Fibroblast of lung (primary cell): ENCODE data around the gene MAT1A. TPM values are rescaled to one million over a fixed set of nuclear protein-coding genes. Genes with fewer than 3 reads are reported as not detected.

Experiments used
- DNase-seq, 2 donors: peaks; one replicate each; pipeline versions ENCODE4 v3.0.0 to v3.0.0-alpha.2; 2010; ENCODE audit warnings: low read depth in 2 of 2
- H2AFZ ChIP-seq: 2 replicates; pipeline ENCODE4 v1.5.1; 2012; ENCODE audit warnings: low read length, control low read depth, inconsistent platforms
- H3K27ac ChIP-seq: 2 replicates; pipeline ENCODE4 v1.5.1; 2011; ENCODE audit warnings: low read length, control low read depth; ENCODE audit not compliant: insufficient read depth
- H3K27me3 ChIP-seq: 2 replicates; pipeline ENCODE4 v1.5.1; 2011; ENCODE audit warnings: mild to moderate bottlenecking, low read length; ENCODE audit not compliant: control insufficient read depth, insufficient read depth
- H3K36me3 ChIP-seq: 2 replicates; pipeline ENCODE4 v1.5.1; 2011; ENCODE audit warnings: low read length; ENCODE audit not compliant: control insufficient read depth, insufficient read depth
- H3K4me1 ChIP-seq: 2 replicates; pipeline ENCODE4 v1.5.1; 2011; ENCODE audit warnings: low read length; ENCODE audit not compliant: control insufficient read depth, insufficient read depth; ENCODE audit errors: extremely low read depth
- H3K4me2 ChIP-seq: 2 replicates; pipeline ENCODE4 v1.5.1; 2011; ENCODE audit warnings: low read length, control low read depth; ENCODE audit not compliant: insufficient read depth; ENCODE audit errors: extremely low read depth
- H3K4me3 ChIP-seq, 4 experiments: fragments of 200-600 bp in 1 of 4; sonication (generic) in 1 of 4; replicated peaks in 1 of 4; 2 replicates each; pipeline ENCODE4 v1.5.1; 2011 to 2016; ENCODE audit warnings: low read length in 4 of 4, low read depth in 3 of 4, mild to moderate bottlenecking in 3 of 4, control low read depth in 2 of 4, inconsistent platforms in 1 of 4, mixed read lengths in 1 of 4; ENCODE audit not compliant: insufficient read depth in 1 of 4; ENCODE audit errors: control extremely low read depth in 1 of 4
- H3K79me2 ChIP-seq: 2 replicates; pipeline ENCODE4 v1.5.1; 2012; ENCODE audit warnings: mild to moderate bottlenecking, low read length, inconsistent platforms; ENCODE audit not compliant: control insufficient read depth, insufficient read depth
- H3K9ac ChIP-seq: 2 replicates; pipeline ENCODE4 v1.5.1; 2011; ENCODE audit warnings: mild to moderate bottlenecking, low read length, control low read depth; ENCODE audit not compliant: insufficient read depth
- H3K9me3 ChIP-seq: 2 replicates; pipeline ENCODE4 v1.5.1; 2012; ENCODE audit warnings: low read depth, low read length; ENCODE audit not compliant: control insufficient read depth, insufficient read depth
- H4K20me1 ChIP-seq: 2 replicates; pipeline ENCODE4 v1.5.1; 2011; ENCODE audit warnings: low read length; ENCODE audit not compliant: control insufficient read depth, insufficient read depth; ENCODE audit errors: extremely low read depth
- CTCF ChIP-seq, 2 donors: IDR thresholded peaks in 1 of 2; conservative IDR thresholded peaks in 1 of 2; 1 replicate in 1 of 2; 2 replicates in 1 of 2; pipeline ENCODE4 v1.5.1; 2011 to 2012; ENCODE audit warnings: low read length in 2 of 2, control low read depth in 1 of 2, inconsistent platforms in 1 of 2, low read depth in 1 of 2, mild to moderate bottlenecking in 1 of 2
- EZH2 ChIP-seq: IDR thresholded peaks from 2 replicates; pipeline ENCODE4 v1.5.1; 2012; ENCODE audit warnings: low read length, control low read depth, mild to moderate bottlenecking; ENCODE audit errors: missing control alignments
- polyA plus RNA-seq, 2 donors: library from polyadenylated mRNA; depleted of rRNA in 1 of 2; stranded (reverse) in 1 of 2; unstranded in 1 of 2; fragments of >200 nt; gene quantifications; 2 replicates each; pipeline ENCODE4 v1.2.1, GENCODE V29; 2011 to 2012; ENCODE audit warnings: missing spikeins in 1 of 2
- total RNA-seq: library from RNA; depleted of rRNA; stranded (reverse); fragments of >200 nt; gene quantifications from 2 replicates; pipeline ENCODE4 v1.2.1, GENCODE V29; 2014

The MAT1A gene
- total and polyA plus RNA-seq, 2 donors (not counting 1 experiment from before 2014, with no cell fraction given), result not detected

GRCh38 chr10:80280071-80280800, 9.2 kb downstream of the MAT1A start:
- H4K20me1 ChIP-seq, result no peaks in the 10 kb centered on the region
- H3K79me2 ChIP-seq, result no peaks in the 10 kb centered on the region
- TF ChIP-seq CTCF (conservative IDR thresholded peaks at IDR 0.05 in 1 of 2, IDR thresholded peaks at IDR 0.05 in 1 of 2; ENCODE audit: low read depth in 1 of 2, low read length in 2 of 2), result no peak
- TF ChIP-seq EZH2, result no peak
- no peaks in the 10 kb centered on the region for H3K27me3 ChIP-seq
- no peaks in the 10 kb centered on the region for H3K36me3 ChIP-seq
- no peak overlapping the region for H3K4me3 ChIP-seq
- H3K27ac ChIP-seq, result no peak overlapping the region
- H3K9ac ChIP-seq, result no peak overlapping the region
- no peak overlapping the region for H2AFZ ChIP-seq
- no peak overlapping the region for H3K4me2 ChIP-seq
- H3K4me1 ChIP-seq, result no peaks in the 10 kb centered on the region
- no peak for DNase-seq
- no peaks in the 10 kb centered on the region for H3K9me3 ChIP-seq

- H3K4me2 ChIP-seq, result no peak overlapping the region
- no peak overlapping the region for H3K27ac ChIP-seq
- no peak overlapping the region for H3K9ac ChIP-seq
- no peak for DNase-seq
- no peaks in the 10 kb centered on the region for H3K36me3 ChIP-seq
- no peaks in the 10 kb centered on the region for H4K20me1 ChIP-seq
- no peaks in the 10 kb centered on the region for H3K27me3 ChIP-seq
- H3K4me1 ChIP-seq, result no peaks in the 10 kb centered on the region
- H2AFZ ChIP-seq, result no peak overlapping the region
- H3K79me2 ChIP-seq, result no peaks in the 10 kb centered on the region
- TF ChIP-seq EZH2, result no peak
- TF ChIP-seq CTCF (conservative IDR thresholded peaks at IDR 0.05 in 1 of 2, IDR thresholded peaks at IDR 0.05 in 1 of 2; ENCODE audit: low read depth in 1 of 2, low read length in 2 of 2), result no peak
- no peaks in the 10 kb centered on the region for H3K9me3 ChIP-seq
- no peak overlapping the region for H3K4me3 ChIP-seq
These were observed 10.3 kb downstream of the MAT1A start for GRCh38 chr10:80279146-80279545.

GRCh38 chr10:80278480-80278879, 11.0 kb downstream of the MAT1A start:
- Histone ChIP-seq H3K4me2 (no peak overlapping the region), H3K9me3 (no peaks in the 10 kb centered on the region), H3K4me1 (no peaks in the 10 kb centered on the region), H3K9ac (no peak overlapping the region), H3K4me3 (no peak overlapping the region), H2AFZ (no peak overlapping the region), H3K36me3 (no peaks in the 10 kb centered on the region), H3K27me3 (no peaks in the 10 kb centered on the region), H4K20me1 (no peaks in the 10 kb centered on the region), H3K27ac (no peak overlapping the region), H3K79me2 (no peaks in the 10 kb centered on the region)
- no peak for TF ChIP-seq EZH2
- TF ChIP-seq CTCF (conservative IDR thresholded peaks at IDR 0.05 in 1 of 2, IDR thresholded peaks at IDR 0.05 in 1 of 2; ENCODE audit: low read depth in 1 of 2, low read length in 2 of 2), result no peak
- DNase-seq, result no peak
